HEK293 (cell line): ENCODE measurements around the gene PLAGL1.

Experiments
- CTCF ChIP-seq: fragments of 450-650 bp; formaldehyde crosslinking; IDR thresholded peaks from 2 replicates; pipeline ENCODE4 v1.5.1; 2016; ENCODE audit warnings: missing biosample characterization, missing genetic modification characterization
- ZBTB44 ChIP-seq: fragments of 450-650 bp; IDR thresholded peaks from 2 replicates; pipeline ENCODE4 v1.5.1; 2018; ENCODE audit warnings: missing biosample characterization, mild to moderate bottlenecking, missing genetic modification characterization
- ZNF223 ChIP-seq: fragments of 450-650 bp; formaldehyde crosslinking; IDR thresholded peaks from 2 replicates; pipeline ENCODE4 v1.5.1; 2016; ENCODE audit warnings: missing biosample characterization, missing genetic modification characterization
- TF ChIP-seq, protein P1 (sequence below): IDR thresholded peaks from 2 replicates; pipeline ENCODE4 v1.6.1; 2011; ENCODE audit warnings: mild to moderate bottlenecking, low read depth, low read length, borderline replicate concordance

DNA sequence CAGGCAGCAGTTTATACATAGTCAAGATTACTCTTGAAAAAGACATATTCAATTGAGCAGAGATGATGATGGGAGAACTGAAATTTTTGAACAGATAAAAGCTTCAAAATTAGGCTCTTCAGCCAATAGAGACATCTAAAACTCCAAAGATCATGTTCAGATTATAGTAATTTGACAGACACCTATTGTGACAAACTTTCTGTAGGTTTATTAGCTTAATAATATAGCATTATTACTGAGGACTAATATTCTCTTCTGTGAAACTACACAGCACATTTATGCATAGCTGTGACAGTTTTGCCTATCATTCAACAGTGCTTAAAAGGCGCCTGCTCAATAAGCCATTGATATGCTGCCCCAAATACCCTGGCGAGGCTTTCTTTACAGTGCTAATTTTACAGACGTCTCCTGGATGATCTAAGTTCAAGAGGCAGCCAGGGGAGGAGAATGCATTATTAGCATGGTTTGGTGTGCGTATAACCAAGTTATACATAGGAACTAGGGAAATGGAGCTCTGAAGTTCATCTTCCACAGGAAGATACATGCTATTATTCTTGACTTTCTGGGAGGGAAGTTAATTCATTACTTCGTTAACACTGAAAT lies 21.5 kb downstream of the PLAGL1 start:
- TF ChIP-seq ZBTB44, result no peak
- TF ChIP-seq ZNF223 (tag by site-specific recombination), result no peak
- TF ChIP-seq, protein P1, sequence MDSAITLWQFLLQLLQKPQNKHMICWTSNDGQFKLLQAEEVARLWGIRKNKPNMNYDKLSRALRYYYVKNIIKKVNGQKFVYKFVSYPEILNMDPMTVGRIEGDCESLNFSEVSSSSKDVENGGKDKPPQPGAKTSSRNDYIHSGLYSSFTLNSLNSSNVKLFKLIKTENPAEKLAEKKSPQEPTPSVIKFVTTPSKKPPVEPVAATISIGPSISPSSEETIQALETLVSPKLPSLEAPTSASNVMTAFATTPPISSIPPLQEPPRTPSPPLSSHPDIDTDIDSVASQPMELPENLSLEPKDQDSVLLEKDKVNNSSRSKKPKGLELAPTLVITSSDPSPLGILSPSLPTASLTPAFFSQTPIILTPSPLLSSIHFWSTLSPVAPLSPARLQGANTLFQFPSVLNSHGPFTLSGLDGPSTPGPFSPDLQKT, result no peak
- TF ChIP-seq CTCF (tag by site-specific recombination), result no peak
